Right ventricle myocardium superior (tissue), 1 donor: ENCODE measurements around the gene DDX17. TPM values are rescaled to one million over a fixed set of nuclear protein-coding genes. Genes with fewer than 3 reads are reported as not detected.
A peak's percentile ranks its signal among the peaks of the same experiment; 100 is the strongest.
"Not testable (repeated sequence)": the region's sequence is repeated elsewhere in the genome, so short reads cannot be mapped to it uniquely, and the experiment has no call there.

ENCODE experiments used
- ATAC-seq: fragments of 200-7000 bp; cut with Tn5 transposase; one replicate; pipeline ENCODE4 v1.9.1; 2020; ENCODE audit warnings: mild to moderate bottlenecking; ENCODE audit not compliant: poor library complexity
- DNase-seq: peaks from one replicate; pipeline ENCODE4 v3.0.0-alpha.2; 2020
- intact Hi-C: fragments of 100-400 bp; cut with DNase I; formaldehyde crosslinking; loops from one replicate; pipeline ENCODE4 v1.11.2; 2022
- total RNA-seq: library from RNA; stranded (reverse); fragmentation: NEBNext Ultra II Directional; extraction: Animal tissue kit (Norgen Biotek cat#: 25700); gene quantifications from one replicate; pipeline ENCODE4 v1.2.1, GENCODE V29; 2021
- donor health status: DM: no; HTN: yes; CAD: no; lungs with severe emphysema.

Gene DDX17
- total RNA-seq, 1 donor from 2014 or later = 193 TPM

DNA sequence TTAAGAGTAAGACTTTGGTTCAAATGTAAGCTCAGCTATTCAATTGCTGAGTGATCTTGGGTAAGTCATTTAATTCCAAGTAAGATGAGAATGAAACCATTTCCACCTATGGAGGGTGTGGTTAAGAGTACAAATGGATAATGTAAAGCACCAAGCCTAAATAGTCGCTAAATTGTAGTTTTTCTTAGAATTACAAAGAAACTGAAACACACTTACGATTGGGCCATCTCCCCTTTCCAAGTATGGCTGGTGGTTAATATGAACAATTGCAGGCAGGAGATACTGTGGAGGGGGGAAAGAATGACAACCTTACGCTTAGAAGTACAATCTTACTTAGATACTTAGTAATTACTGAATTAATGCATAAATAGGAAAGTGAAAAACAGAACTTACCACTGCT lies 8.2 kb downstream of the DDX17 start:
- no peak for DNase-seq
- intact Hi-C loops = no loop called here
- ATAC-seq = no peak

DNA sequence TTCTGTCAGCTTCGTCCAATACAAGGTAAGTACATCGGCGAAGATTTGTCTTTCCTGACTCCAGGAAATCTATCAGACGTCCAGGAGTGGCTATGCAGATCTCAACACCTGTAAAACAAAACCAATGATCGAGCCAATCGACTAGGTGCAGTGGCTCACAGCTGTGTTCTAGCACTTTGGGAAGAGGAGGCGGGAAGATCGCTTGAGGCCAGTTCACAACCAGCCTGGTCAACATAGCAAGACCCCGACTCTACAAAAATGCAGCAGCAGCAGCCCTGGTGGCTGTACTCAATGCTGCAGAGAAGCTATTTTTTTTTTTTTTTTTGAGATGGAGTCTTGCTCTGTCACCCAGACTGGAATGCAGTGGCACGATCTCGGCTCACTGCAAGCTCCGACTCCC lies 11.2 kb downstream of the DDX17 start:
- no peak for DNase-seq
- no peak for ATAC-seq
- intact Hi-C loops = no loop called here

DNA sequence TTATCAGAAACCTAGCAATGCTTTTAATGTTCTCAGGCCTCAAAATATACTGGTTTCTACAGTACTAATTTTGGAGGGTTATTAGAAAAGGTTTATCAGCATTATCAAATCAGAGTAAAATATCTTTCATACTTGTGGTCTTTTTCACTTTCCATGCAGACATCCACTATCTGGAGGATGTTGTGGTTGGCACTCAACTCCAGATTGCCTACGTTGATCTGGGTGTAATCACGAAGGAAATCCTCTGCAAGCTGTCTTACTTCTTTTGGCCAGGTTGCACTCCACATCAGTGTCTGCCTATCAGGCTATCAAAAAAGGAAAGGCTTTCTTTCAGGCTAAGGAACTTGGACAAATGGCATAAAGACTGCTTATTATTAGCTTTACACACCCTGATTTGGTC lies 11.6 kb downstream of the DDX17 start:
- no peak for ATAC-seq
- intact Hi-C loops = no loop called here
- no peak for DNase-seq

DNA sequence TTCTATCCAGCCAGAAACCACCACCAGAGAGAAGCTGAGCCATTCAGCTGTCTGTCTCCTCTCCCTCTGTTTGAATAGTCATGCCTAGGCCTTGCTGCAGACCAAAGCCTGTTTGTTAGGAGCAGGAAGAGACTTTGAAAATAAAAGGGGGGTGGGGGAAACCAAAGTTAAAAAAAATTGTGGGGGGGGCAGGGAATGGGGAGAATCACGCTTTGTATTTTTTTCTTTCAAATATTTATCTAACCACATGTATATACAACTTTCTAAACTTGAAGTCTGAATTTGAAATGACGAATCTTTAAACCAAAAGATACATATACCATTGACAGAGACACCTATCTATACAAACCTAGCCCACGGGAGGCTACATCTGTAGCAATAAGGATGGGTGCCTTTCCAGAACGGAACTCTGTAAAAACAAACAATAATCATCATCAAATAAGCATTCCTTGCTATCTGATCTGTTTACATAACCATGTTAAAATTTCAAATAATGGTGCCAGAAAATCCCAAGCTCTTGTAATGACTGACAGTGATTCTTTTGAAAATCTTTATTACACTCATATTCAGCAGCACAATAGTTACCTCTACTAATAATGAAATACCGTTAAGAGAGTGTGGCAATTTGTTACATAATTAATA lies 14.3 kb downstream of the DDX17 start:
- intact Hi-C loops = no loop called here
- DNase-seq (no peak), ATAC-seq (no peak)

DNA sequence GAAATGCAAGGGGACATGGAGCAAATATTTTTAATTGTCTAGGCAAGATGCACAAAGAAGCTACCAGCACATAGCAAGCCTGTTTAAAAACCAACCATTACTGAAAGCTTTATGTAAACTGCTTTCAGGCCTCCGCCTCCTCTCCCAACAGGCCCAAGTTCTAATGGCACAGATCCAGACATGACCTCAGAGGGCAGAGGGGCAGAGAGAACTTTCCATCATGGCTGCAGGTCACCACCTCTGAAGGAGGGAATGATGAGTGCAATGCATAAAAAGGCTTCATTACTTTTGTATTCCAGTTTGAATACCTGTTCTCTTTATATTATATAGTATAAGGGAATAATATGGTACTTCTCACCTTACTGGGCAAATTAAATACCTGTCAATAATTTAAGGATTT lies 15.2 kb downstream of the DDX17 start:
- intact Hi-C loops = no loop called here
- ATAC-seq (peak; percentile 89), DNase-seq (peak; percentile 64)

DNA sequence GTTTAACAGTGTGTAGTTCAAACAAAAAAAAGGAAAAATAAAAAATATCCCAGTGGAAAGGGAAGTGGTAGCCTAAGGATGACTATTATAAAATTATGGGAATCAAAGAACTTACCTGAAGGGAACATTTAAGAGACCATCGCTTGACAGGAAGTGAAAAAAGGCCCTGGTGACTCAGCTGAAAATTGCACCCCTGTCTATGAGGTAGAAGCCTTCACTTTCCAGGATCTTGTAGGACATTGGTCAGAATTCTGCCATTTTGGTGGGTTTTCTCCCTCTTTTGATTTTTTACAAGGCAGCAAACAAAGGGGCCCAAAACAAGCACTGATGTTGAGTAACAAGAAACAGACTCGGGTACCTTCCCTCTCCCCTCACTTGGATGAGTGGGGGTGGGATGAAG lies 15.6 kb downstream of the DDX17 start:
- intact Hi-C loops = no loop called here
- DNase-seq = no peak
- ATAC-seq = no peak

DNA sequence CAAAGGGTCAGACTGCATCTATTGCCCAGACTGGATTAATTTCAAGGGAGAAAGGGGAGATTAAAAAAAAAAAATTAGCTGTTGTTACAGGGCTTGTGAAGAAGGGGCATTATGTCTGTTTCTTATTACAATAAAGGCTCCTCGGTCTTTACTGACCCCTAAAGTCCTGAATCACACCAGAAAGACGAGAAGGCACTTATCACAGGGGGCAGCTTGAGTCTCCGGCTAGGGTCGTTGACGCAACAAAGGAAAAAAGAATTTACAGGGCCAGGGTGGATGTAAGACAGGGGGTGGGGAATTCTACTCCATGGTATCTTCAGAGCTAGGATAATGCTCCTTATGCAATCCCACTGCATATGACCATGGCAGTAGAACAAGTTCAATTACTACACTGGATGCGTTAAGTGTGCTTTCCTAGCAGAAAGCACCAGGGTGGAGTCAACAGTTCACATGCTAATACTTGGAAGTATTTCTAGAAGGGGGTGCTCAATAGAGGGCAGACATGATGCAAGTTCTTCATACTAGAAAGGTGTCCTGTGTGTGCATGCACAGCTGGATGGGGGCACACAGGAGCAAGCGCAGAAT lies 16.5 kb downstream of the DDX17 start:
- ATAC-seq = peak; percentile 4
- intact Hi-C loops = no loop called here
- no peak for DNase-seq

DNA sequence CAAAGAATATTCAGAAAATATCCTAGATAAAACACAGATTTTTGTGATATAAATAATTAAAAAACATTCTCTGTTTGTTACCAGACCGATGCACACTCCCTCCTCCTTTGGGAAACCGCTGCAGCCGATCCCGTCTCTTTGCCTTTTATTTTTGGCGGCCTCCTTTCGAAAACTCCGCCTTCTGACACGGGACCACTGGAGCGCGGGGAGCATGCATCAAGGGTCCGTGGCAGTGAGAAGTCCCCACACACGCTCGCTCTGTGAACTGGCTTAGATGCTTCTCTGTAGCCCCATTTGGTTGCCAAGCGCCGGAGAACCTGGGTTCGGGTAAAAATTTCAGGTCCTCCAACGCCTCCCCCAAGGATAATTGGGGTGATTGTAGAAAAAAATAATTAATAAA lies 17.0 kb downstream of the DDX17 start:
- ATAC-seq (no peak), DNase-seq (no peak)
- intact Hi-C loops = no loop called here

DNA sequence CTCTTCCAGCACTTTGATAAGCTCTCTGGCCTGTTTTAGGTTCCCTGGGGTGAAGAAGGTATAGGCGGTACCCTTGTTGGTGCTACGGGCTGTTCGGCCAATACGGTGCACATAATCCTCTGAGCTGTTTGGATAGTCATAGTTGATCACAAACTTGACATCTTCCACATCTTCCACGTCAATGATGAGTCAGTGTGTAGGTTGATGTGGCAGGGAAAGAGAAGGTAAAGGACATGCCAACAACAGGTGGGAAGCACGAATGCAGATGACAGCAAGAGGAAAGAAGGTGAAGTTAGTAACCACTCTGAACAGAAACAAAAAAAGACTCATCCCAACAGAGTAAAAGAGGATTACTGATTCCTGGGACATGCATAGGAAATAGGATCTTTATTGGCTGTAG lies 18.2 kb downstream of the DDX17 start:
- intact Hi-C loops = no loop called here
- ATAC-seq = no peak
- DNase-seq = no peak

DNA sequence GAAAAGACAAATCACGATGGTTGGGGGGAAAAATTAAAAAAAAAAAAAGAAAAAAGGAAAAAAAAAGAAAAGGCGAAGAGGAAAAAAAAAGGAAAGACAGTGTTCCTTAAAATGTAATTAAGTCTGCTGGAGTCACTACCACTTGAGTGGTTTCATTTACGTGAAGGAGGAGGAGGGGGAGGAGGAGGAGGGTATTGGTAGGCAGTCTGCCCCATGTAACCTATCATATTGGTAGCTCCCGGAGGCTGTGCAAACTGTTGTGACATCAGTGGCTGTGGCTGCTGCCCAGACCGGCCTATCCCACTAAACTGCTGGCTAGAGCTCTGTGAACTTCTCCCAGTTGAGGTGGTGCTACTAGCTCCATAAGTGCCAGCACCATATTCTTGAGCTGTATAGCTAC lies 20.3 kb downstream of the DDX17 start:
- no peak for DNase-seq
- intact Hi-C loops = no loop called here
- ATAC-seq = peak; percentile 26

DNA sequence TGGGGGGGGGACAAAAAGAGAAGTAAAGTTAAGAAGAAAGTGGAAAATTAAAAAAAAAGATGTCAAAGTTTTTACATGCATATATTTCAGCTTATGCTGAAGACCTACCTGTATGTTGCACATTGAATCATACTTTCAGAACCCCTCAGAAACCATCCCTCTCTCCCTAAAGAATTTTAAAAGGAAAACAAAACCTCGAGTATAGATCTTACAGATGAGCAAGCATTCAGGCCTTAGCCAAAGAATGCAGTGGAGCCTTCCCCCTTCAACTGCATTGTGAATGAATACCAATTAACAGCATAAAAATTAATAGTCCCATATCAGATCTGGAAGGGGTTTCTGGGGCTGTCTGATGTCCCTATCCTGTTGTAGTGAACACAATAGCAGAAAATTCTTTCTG lies 21.9 kb downstream of the DDX17 start:
- intact Hi-C loops = no loop called here
- no peak for ATAC-seq
- DNase-seq = no peak

DNA sequence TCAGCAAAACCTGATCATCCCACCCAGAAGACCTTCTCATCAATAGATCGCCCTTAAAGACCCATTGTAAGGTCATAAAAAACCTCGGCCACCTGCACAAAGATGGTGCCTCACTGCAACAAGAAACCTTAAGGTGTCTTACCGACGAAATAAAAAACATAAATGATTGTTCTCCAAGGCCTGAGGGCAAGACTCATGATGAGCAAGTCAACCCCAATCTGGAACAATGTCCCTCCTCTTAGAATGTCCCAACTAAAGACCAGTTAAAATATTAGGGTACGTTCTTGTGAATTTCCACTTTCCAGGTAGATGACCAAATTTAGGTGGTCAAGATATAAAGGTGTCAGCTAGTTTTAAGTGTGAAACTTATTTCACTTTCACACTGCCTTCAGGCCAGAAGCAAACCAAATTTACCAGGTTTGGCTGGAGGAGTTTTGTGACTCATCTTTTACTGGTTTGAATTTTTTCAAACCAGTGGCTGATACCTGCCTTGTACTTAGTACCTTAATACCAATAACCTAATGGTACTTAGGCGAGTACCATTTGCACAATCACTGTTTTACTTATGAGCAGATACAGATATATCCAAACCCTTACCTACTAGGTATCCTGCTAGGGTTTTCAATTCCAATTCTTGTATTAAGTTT lies 23.3 kb downstream of the DDX17 start:
- DNase-seq (no peak), ATAC-seq (no peak)
- intact Hi-C loops = no loop called here

DNA sequence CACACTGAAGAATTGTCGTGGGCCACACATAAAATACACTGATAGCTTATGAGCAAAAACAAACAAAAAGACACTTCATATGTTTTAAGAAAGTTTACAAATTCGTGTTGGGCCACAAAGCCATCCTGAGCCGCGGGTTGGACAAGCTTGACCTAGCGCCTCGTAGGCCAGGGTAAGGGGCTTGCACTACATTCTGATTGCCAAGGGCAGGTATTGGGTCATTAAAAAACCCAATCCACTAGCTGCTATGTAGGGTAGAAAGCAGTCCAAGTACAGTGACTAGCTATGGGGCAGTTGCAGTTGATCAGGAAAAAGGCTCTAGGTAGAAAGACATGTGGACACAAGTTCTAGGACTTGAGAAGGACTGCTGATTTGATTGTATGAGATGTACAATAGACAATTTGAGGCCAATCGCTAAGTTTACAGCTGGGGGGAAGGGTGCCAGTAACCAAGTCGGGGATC lies 24.2 kb downstream of the DDX17 start:
- no peak for ATAC-seq
- intact Hi-C loops = no loop called here

DNA sequence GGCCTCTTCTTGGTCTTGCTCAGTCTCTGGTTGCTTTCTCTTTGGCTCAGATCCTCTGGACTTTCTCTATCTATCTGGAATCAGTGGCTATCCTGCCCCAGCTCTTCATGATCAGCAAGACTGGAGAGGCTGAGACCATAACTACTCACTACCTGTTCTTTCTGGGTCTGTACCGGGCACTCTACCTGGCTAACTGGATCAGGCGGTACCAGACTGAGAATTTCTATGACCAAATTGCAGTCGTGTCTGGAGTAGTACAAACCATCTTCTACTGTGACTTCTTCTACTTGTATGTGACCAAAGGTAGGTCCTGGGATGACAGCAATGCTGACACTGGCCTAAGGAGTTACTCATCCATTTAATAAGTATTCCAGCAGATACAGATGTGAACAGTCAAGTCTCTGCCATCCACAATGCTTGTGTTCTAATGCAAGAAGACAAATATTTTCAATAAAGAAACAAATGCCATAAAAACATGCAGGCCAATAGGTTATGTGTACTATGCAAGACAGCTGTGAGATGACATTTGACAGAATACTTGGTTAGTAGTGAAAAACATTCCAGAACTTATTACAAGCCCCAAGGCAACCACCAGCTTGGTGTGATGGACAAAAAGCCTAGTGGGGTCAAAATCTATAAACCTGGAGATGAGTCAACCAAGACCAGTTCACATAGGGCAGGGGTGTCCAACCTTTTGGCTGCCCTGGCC lies 24.8 kb downstream of the DDX17 start:
- ATAC-seq (no peak), DNase-seq (no peak)
- intact Hi-C loops = no loop called here

More for the DNA sequence above, 24.2 kb downstream of the DDX17 start:
- DNase-seq = no peak

DNA sequence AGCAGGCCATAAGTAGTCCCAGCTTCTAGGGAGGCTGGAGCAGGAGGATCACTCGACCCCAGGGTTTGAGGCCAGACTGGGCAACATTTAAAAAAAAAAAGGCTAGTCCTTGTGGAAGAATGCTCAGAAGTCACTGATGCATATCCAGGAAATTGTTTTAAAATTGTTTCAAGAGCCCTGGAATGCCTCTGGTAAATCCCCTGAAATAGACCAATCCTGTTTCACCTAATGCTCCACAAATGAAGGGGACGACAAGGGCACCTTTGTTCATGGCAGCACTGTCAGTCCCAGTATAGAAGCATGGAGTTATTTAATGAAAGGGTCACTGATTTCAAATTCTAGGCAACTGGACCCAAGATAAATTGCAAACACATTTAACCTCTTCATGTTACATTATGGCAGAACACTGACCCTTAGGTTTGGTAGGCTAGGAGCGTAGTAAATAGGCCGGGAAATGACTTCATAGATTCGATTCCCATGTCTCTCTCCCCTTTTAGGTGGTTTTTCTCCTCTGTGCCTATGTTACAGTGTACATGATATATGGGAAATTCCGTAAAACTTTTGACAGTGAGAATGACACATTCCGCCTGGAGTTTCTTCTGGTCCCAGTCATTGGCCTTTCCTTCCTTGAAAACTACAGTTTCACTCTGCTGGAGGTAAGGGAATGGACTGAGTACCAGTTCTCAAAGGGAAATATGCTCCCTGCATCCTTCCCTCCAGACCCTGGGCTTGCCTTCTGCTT lies 26.8 kb downstream of the DDX17 start:
- DNase-seq (no peak), ATAC-seq (no peak)
- intact Hi-C loops = no loop called here

DNA sequence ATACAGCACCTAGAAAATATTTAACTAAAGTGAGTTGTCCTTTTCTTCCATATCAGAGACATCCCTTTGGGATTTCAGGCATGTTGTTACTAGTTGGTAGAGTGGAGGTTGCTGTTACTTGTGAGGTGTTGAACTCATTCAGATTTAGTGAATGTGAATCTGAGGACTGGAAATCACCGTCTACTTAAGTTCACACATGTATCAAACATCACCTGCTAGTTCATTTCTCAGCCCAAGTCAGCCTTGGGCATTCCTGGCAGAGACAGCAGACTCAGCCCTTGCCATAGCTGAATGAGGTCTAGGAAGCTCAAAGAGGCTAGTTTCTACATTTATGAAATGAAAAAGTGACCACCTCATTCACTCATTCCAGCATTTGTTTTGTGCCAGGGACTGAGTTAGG lies 28.5 kb downstream of the DDX17 start:
- ATAC-seq = no peak

DNA sequence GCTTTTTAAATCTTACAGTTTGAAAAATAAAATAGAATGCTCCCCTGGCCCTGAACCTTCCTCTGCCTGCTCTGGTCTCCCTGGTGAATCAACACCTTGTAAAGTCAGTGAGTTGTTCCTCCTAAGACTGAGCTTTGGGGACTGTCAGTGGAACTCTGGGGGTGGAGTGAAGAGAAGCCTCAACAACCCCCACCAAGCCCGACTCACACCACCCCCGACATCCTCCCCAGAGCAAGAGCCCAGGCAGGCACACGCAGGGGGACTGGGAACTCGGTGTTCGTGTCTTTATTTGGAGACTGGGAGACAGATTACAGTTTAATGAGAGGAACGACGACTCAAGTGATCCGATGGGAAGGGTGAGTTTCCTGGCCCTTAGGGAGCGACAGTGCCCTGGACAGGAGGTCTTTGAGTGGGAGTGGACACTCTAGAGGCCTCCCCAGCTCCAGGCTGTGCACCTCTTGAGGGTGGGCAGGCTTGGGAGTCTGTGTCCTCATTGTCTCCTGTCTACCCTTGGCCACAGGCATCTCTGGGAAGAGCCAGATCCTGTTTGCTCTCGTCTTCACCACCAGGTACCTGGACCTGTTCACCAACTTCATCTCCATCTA lies 32.0 kb downstream of the DDX17 start:
- DNase-seq (no peak), ATAC-seq (no peak)
- intact Hi-C loops = no loop called here

More for the DNA sequence above, 28.5 kb downstream of the DDX17 start:
- intact Hi-C loops = no loop called here
- DNase-seq = no peak

DNA sequence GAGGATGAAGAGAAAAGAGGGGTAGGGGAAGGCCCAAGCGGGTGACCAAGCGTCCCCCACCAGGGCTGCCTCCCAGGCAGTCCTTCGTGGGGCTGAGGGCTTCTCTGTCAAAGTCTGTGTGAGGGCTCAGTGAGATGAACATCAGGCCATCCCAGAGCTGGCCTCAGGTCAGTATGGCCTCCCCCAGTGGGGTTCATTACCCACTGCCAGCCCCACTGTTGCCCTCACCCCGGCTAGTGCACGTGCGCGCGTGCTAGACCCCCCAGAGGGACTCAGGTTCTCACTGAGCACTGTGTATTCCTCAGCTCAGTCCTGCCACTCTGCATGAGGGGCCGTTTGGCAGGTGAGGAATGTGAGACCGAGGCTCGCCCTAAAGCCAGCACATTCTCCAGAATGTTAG lies 34.9 kb downstream of the DDX17 start:
- intact Hi-C loops = no loop called here
- no peak for ATAC-seq

DNA sequence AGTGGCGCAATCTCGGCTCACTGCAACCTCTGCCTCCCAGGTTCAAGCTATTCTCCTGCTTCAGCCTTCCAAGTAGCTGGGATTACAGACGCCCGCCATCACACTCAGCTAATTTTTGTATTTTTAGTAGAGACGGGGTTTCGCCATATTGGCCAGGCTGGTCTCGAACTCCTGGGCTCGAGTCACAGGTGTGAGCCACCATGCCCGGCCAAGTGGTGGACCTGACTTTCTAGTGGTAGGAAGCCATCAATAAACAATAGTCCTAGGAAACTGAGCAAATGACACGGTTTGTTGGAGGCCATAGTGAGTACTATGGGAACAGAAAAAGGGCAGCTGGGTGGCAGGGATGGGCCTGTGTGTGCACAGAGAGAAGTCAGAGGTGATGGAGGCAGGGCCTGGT lies 35.9 kb downstream of the DDX17 start:
- intact Hi-C loops, DNase-seq, ATAC-seq: not testable (repeated sequence)

More for the DNA sequence above, 34.9 kb downstream of the DDX17 start:
- DNase-seq = no peak
